SK-N-SH (cell line): ENCODE measurements around the gene SEMA3C. TPM values are rescaled to one million over a fixed set of nuclear protein-coding genes. Genes with fewer than 3 reads are reported as not detected.

Experiments
- EP300 ChIP-seq, 2 experiments: IDR thresholded peaks; 2 replicates each; pipeline versions ENCODE4 v1.4.0 to v1.6.1; 2012; ENCODE audit warnings: borderline replicate concordance in 1 of 2, low read depth in 1 of 2, low read length in 1 of 2
- EZH2phosphoT487 ChIP-seq: fragments of 200-600 bp; sonication (generic); IDR thresholded peaks from 2 replicates; pipeline ENCODE4 v1.6.1; 2017; ENCODE audit warnings: low read depth, mixed run types, mild to moderate bottlenecking, antibody characterized with exemption, moderate library complexity, borderline replicate concordance
- FOSL2 ChIP-seq: IDR thresholded peaks from 2 replicates; pipeline ENCODE4 v1.4.0; 2012; ENCODE audit warnings: low read depth, mild to moderate bottlenecking, moderate library complexity, borderline replicate concordance
- GATA2 ChIP-seq: sonication (generic); formaldehyde crosslinking; IDR thresholded peaks from 2 replicates; pipeline ENCODE4 v1.5.0; 2020; ENCODE audit warnings: mild to moderate bottlenecking, missing genetic modification reagents
- JUND ChIP-seq: IDR thresholded peaks from 2 replicates; pipeline ENCODE4 v1.4.0; 2012
- MXI1 ChIP-seq: IDR thresholded peaks from 2 replicates; pipeline ENCODE4 v1.6.1; 2012; ENCODE audit warnings: mild to moderate bottlenecking, low read depth, low read length, improper control_type of control experiment
- NFIC ChIP-seq: IDR thresholded peaks from 2 replicates; pipeline ENCODE4 v1.4.0; 2012; ENCODE audit warnings: borderline replicate concordance
- PBX3 ChIP-seq: IDR thresholded peaks from 2 replicates; pipeline ENCODE4; 2012
- POLR2AphosphoS5 ChIP-seq: IDR thresholded peaks from 2 replicates; pipeline ENCODE4 v1.6.1; 2012; ENCODE audit warnings: low read depth, low read length
- RAD21 ChIP-seq: IDR thresholded peaks from 2 replicates; pipeline ENCODE4 v1.6.1; 2012; ENCODE audit warnings: mild to moderate bottlenecking, low read length
- RCOR1 ChIP-seq: fragments of 150-350 bp; IDR thresholded peaks from 2 replicates; pipeline ENCODE4 v1.6.1; 2017; ENCODE audit warnings: antibody characterized with exemption, low read length
- RXRA ChIP-seq: IDR thresholded peaks from 2 replicates; pipeline ENCODE4 v1.4.0; 2012; ENCODE audit warnings: low read depth, mild to moderate bottlenecking, borderline replicate concordance
- SIN3A ChIP-seq: IDR thresholded peaks from 2 replicates; pipeline ENCODE4 v1.6.1; 2012; ENCODE audit warnings: low read depth, mild to moderate bottlenecking, low read length, moderate library complexity, borderline replicate concordance
- USF2 ChIP-seq: fragments of 150-350 bp; IDR thresholded peaks from 2 replicates; pipeline ENCODE4 v1.6.1; 2017; ENCODE audit warnings: antibody characterized with exemption, low read length, low read depth, borderline replicate concordance
- YY1 ChIP-seq: IDR thresholded peaks from 2 replicates; pipeline ENCODE4 v1.4.0; 2012; ENCODE audit warnings: low read depth, mild to moderate bottlenecking
- polyA plus RNA-seq, 3 experiments: library from polyadenylated mRNA; depleted of rRNA; stranded (reverse); fragments of >200 nt; gene quantifications; 2 replicates each; pipeline ENCODE4 v1.2.3, GENCODE V29; 2012
- TF ChIP-seq, protein P1 (sequence below): IDR thresholded peaks from 2 replicates; pipeline ENCODE4 v1.6.1; 2012; ENCODE audit warnings: mild to moderate bottlenecking, low read depth, low read length, moderate library complexity
- TF ChIP-seq, protein P2 (sequence below): IDR thresholded peaks from 2 replicates; pipeline ENCODE4 v1.4.0; 2012; ENCODE audit warnings: low read depth, borderline replicate concordance

Gene SEMA3C
- polyA plus RNA-seq, 1 of the 3 experiments (the other 2 are of a cell fraction), result 51.1 TPM

DNA sequence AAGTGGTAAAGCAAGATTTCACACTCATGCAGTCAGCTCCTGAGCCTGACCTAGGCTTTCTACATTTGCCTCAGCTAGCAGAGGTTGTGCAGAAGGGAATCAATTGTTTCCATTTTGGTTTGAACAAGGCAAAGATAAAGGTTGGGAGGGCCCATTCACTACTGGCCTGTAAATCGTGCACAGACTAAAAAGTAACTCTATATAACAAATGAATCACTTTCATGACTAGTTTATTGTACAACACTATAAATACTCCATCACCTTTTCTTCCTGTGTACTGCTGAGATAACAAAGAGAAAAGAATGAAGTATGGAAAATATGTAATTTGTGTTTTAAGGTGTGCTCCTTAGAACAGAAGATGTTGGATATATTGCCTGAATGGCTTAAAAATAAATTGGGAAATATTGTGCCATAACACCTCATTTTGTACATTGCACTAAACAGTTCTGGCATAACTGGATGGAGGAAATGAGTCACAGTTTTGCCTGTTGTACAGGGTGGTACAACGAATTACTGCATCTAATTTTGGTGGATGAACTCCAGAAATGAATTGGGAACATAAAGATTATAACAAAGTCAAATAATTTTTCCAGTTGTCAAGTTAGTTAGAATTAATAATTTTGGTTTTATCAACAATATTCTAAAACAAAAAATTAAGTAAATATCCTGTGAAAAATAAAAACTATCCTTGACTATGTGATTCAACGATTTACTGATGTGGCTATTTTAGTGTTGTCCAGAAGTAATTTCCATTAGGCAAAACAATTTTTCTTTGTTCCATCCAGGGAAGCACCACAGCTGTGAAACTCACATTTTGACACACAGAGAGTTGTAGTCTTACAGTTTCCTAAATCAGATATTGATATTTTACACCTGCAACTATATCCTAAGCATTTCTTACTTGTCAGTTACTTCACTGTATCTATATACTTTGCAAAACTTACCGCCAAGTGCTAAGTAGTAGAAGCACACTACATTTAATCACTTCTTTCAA lies 18.0 kb downstream of the SEMA3C start (continued):
- TF ChIP-seq, protein P1, sequence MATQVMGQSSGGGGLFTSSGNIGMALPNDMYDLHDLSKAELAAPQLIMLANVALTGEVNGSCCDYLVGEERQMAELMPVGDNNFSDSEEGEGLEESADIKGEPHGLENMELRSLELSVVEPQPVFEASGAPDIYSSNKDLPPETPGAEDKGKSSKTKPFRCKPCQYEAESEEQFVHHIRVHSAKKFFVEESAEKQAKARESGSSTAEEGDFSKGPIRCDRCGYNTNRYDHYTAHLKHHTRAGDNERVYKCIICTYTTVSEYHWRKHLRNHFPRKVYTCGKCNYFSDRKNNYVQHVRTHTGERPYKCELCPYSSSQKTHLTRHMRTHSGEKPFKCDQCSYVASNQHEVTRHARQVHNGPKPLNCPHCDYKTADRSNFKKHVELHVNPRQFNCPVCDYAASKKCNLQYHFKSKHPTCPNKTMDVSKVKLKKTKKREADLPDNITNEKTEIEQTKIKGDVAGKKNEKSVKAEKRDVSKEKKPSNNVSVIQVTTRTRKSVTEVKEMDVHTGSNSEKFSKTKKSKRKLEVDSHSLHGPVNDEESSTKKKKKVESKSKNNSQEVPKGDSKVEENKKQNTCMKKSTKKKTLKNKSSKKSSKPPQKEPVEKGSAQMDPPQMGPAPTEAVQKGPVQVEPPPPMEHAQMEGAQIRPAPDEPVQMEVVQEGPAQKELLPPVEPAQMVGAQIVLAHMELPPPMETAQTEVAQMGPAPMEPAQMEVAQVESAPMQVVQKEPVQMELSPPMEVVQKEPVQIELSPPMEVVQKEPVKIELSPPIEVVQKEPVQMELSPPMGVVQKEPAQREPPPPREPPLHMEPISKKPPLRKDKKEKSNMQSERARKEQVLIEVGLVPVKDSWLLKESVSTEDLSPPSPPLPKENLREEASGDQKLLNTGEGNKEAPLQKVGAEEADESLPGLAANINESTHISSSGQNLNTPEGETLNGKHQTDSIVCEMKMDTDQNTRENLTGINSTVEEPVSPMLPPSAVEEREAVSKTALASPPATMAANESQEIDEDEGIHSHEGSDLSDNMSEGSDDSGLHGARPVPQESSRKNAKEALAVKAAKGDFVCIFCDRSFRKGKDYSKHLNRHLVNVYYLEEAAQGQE, result no peak
- TF ChIP-seq, protein P2, sequence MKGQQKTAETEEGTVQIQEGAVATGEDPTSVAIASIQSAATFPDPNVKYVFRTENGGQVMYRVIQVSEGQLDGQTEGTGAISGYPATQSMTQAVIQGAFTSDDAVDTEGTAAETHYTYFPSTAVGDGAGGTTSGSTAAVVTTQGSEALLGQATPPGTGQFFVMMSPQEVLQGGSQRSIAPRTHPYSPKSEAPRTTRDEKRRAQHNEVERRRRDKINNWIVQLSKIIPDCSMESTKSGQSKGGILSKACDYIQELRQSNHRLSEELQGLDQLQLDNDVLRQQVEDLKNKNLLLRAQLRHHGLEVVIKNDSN, result no peak
- TF ChIP-seq NFIC, result peak; percentile 84
- no peak for TF ChIP-seq SIN3A
- TF ChIP-seq MXI1, result no peak
- peak; percentile 58 to 84; a peak in 3 of 4 replicates for TF ChIP-seq EP300 (IDR thresholded peaks at IDR 0.05; ENCODE audit: borderline replicate concordance in 1 of 2, low read depth in 1 of 2, low read length in 1 of 2)
- TF ChIP-seq RXRA, result no peak
- TF ChIP-seq GATA2, result no peak
- no peak for TF ChIP-seq RCOR1
- no peak for TF ChIP-seq YY1
- TF ChIP-seq FOSL2, result peak; percentile 91; the same call in 1 of the 2 replicates
- TF ChIP-seq POLR2AphosphoS5, result peak; percentile 50; the same call in 1 of the 2 replicates
- TF ChIP-seq RAD21, result no peak
- TF ChIP-seq PBX3, result peak; percentile 89
- TF ChIP-seq JUND, result peak; percentile 93
- TF ChIP-seq USF2, result no peak
- no peak for TF ChIP-seq EZH2phosphoT487
